CD4-positive, alpha-beta T cell (primary cell): ENCODE results near the gene FRMD5. TPM values are rescaled to one million over a fixed set of nuclear protein-coding genes. Genes with fewer than 3 reads are reported as not detected.

Experiments
- ATAC-seq: fragments of 200-7000 bp; cut with Tn5 transposase; one replicate; pipeline ENCODE4 v1.10.0; 2022; ENCODE audit warnings: mild to moderate bottlenecking; ENCODE audit not compliant: poor library complexity
- CTCF ChIA-PET: fragments of 350-600 bp; sonication (Branson Sonifier 250); formaldehyde crosslinking; loops from one replicate; lab custom pipeline; 2021; ENCODE audit warnings: antibody characterized with exemption, inconsistent platforms; lab: Charles Lee
- POLR2A ChIA-PET: fragments of 350-600 bp; sonication (Branson Sonifier 250); formaldehyde crosslinking; loops from one replicate; lab custom pipeline; 2021; ENCODE audit warnings: antibody characterized with exemption, inconsistent platforms; lab: Charles Lee
- DNase-seq, 14 experiments: peaks; one replicate each; pipeline ENCODE4 v3.0.0-alpha.2; 2013 to 2020; ENCODE audit warnings: mixed read lengths in 2 of 14
- H3K27ac ChIP-seq, 2 donors: one replicate each; pipeline versions ENCODE4 v1.5.1 to v1.7.0; 2013; ENCODE audit warnings: low read length in 2 of 2, low read depth in 1 of 2, mild to moderate bottlenecking in 1 of 2
- H3K27me3 ChIP-seq, 2 experiments: 1 replicate in 1 of 2; 2 replicates in 1 of 2; pipeline versions ENCODE4 v1.6.1 to v1.7.0; 2013; ENCODE audit warnings: low read length in 2 of 2, control low read depth in 1 of 2, mild to moderate bottlenecking in 1 of 2, moderate library complexity in 1 of 2; ENCODE audit not compliant: insufficient read depth in 2 of 2, control insufficient read depth in 1 of 2
- H3K36me3 ChIP-seq: one replicate; pipeline ENCODE4 v1.6.1; 2013; ENCODE audit warnings: low read length, control low read depth; ENCODE audit not compliant: insufficient read depth
- H3K4me1 ChIP-seq: one replicate; pipeline ENCODE4 v1.6.1; 2013; ENCODE audit warnings: low read length, control low read depth; ENCODE audit not compliant: insufficient read depth
- H3K4me3 ChIP-seq: one replicate; pipeline ENCODE4 v1.5.1; 2013; ENCODE audit warnings: mild to moderate bottlenecking, low read length, moderate library complexity
- H3K9me3 ChIP-seq, 2 experiments: 1 replicate in 1 of 2; 2 replicates in 1 of 2; pipeline versions ENCODE4 v1.6.1 to v1.7.0; 2013; ENCODE audit warnings: low read length in 2 of 2, mild to moderate bottlenecking in 2 of 2, control low read depth in 1 of 2, moderate library complexity in 1 of 2; ENCODE audit not compliant: control insufficient read depth in 1 of 2, insufficient read depth in 1 of 2
- H3K27ac Mint-ChIP-seq: one replicate; pipeline ENCODE4 v1.8.0; 2020; ENCODE audit warnings: mixed read lengths
- H3K27me3 Mint-ChIP-seq: one replicate; pipeline ENCODE4 v1.8.0; 2021; ENCODE audit warnings: mixed read lengths
- H3K36me3 Mint-ChIP-seq: one replicate; pipeline ENCODE4 v1.8.0; 2021; ENCODE audit warnings: low read depth, mixed read lengths
- H3K4me1 Mint-ChIP-seq: one replicate; pipeline ENCODE4 v1.8.0; 2021; ENCODE audit warnings: low read depth, mixed read lengths
- H3K4me3 Mint-ChIP-seq: one replicate; pipeline ENCODE4 v1.8.0; 2020; ENCODE audit warnings: mild to moderate bottlenecking, mixed read lengths
- H3K9me3 Mint-ChIP-seq: one replicate; pipeline ENCODE4 v1.8.0; 2020; ENCODE audit warnings: mixed read lengths
- intact Hi-C, 2 experiments: fragments of 100-400 bp; cut with DNase I in 1 of 2; cut with micrococcal nuclease in 1 of 2; formaldehyde crosslinking; loops; one replicate each; pipeline versions ENCODE4 v1.15.1 to v1.9.0; 2023 to 2025; cut with DNase I, micrococcal nuclease
- total RNA-seq, 174 experiments: library from RNA in 2 of 174; stranded (reverse) in 2 of 174; gene quantifications; one replicate each; pipeline ENCODE4 v1.2.3 and lab custom pipeline; 2021 to 2026
- TF ChIP-seq, protein P1 (sequence below): fragments of 200-600 bp; IDR thresholded peaks from one replicate; pipeline ENCODE4 v1.8.0; 2022; ENCODE audit warnings: antibody characterized with exemption, mild to moderate bottlenecking

Gene FRMD5
- total RNA-seq, 2 experiments from 2014 or later, result not detected

DNA sequence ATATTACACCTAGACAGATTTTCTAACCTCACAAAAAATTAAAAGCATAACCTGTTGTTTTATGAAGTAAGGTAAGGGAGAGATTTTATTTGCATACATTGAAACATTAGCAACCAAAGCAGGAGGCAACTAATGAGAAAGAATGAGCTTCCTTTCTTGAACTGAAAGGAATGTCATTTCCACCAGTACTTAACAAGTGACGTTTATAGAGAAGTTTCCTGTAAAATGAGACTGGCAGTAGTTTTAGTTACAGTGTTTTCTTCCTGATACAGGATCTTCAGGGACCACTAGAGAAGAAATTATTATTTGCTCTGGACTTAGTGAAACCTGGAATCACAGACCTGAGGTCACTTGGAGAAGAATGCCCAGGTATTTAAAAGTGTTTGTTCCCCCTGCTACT, 27.4 kb upstream of the FRMD5 start:
- POLR2A ChIA-PET, result no interaction called here
- ATAC-seq, result no peak
- CTCF ChIA-PET, result no interaction called here

DNA sequence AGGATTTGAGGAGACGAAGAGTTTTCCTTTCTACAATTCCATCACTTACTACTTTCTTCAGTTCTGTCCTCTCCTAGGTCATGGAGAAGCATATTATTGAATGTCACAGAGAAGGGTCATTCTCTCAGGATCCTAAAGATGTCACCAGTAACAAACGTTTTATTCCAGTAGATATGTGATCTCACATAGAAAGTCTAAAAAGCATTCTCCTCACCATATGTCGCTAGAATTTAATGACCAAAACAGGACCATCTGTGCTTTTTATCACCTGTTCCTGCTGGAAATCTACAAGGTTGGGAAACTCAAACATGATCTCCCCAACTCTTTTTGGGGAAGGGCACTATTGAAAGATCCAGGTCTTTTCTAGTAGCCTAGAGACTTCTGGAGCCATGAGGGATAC, 24.0 kb upstream of the FRMD5 start:
- TF ChIP-seq, protein P1, sequence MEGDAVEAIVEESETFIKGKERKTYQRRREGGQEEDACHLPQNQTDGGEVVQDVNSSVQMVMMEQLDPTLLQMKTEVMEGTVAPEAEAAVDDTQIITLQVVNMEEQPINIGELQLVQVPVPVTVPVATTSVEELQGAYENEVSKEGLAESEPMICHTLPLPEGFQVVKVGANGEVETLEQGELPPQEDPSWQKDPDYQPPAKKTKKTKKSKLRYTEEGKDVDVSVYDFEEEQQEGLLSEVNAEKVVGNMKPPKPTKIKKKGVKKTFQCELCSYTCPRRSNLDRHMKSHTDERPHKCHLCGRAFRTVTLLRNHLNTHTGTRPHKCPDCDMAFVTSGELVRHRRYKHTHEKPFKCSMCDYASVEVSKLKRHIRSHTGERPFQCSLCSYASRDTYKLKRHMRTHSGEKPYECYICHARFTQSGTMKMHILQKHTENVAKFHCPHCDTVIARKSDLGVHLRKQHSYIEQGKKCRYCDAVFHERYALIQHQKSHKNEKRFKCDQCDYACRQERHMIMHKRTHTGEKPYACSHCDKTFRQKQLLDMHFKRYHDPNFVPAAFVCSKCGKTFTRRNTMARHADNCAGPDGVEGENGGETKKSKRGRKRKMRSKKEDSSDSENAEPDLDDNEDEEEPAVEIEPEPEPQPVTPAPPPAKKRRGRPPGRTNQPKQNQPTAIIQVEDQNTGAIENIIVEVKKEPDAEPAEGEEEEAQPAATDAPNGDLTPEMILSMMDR, result no peak
- intact Hi-C loops, result loop anchor here (1.0 to 5.0 kb wide), 2 partner anchors 316 to 317 kb away; no protein-coding TSS in a partner anchor
- H3K27ac Mint-ChIP-seq, result no peak overlapping the region
- Histone ChIP-seq H3K9me3 (no peaks in the 10 kb centered on the region), H3K4me1 (no peaks in the 10 kb centered on the region), H3K36me3 (no peaks in the 10 kb centered on the region), H3K27ac (no peak overlapping the region), H3K27me3 (peaks cover 0 to 2% of the 10 kb centered on the region in 2 experiments), H3K4me3 (no peak overlapping the region)
- H3K9me3 Mint-ChIP-seq, result no peaks in the 10 kb centered on the region
- ChIA-PET CTCF (interaction anchor here (0.7 to 0.8 kb wide), 2 partner anchors 15 to 71 kb away, joined by 3 read pairs; no protein-coding TSS in a partner anchor), POLR2A (no interaction called here)
- H3K27me3 Mint-ChIP-seq, result peaks cover 26% of the 10 kb centered on the region
- no peaks in the 10 kb centered on the region for H3K36me3 Mint-ChIP-seq
- H3K4me3 Mint-ChIP-seq, result no peak overlapping the region
- DNase-seq (no peak), ATAC-seq (no peak)
- H3K4me1 Mint-ChIP-seq, result no peaks in the 10 kb centered on the region

More for the DNA sequence above, 27.4 kb upstream of the FRMD5 start:
- no peak overlapping the region for H3K4me3 ChIP-seq
- intact Hi-C loops, result loop anchor here in 1 of 2 experiments (5.0 kb wide), 1 partner anchor 280 kb away; no protein-coding TSS in a partner anchor
- no peak overlapping the region for H3K27ac Mint-ChIP-seq
- H3K4me1 Mint-ChIP-seq, result no peaks in the 10 kb centered on the region
- no peaks in the 10 kb centered on the region for H3K9me3 Mint-ChIP-seq
- no peak overlapping the region for H3K4me3 Mint-ChIP-seq
- H3K36me3 Mint-ChIP-seq, result no peaks in the 10 kb centered on the region
- no peak for DNase-seq
- H3K36me3 ChIP-seq, result no peaks in the 10 kb centered on the region
- TF ChIP-seq, protein P1, result no peak
- H3K4me1 ChIP-seq, result no peaks in the 10 kb centered on the region
- no peak overlapping the region for H3K27ac ChIP-seq
- H3K27me3 Mint-ChIP-seq, result peaks cover 23% of the 10 kb centered on the region
- H3K9me3 ChIP-seq, result no peaks in the 10 kb centered on the region
- H3K27me3 ChIP-seq, result no peaks in the 10 kb centered on the region

- Mint-ChIP-seq H3K27me3 (peaks cover 30% of the 10 kb centered on the region), H3K9me3 (no peaks in the 10 kb centered on the region), H3K4me3 (no peak overlapping the region), H3K27ac (no peak overlapping the region), H3K4me1 (no peaks in the 10 kb centered on the region), H3K36me3 (no peaks in the 10 kb centered on the region)
- ATAC-seq (no peak), DNase-seq (no peak)
- CTCF ChIA-PET, result no interaction called here
- Histone ChIP-seq H3K4me1 (no peaks in the 10 kb centered on the region), H3K4me3 (no peak overlapping the region), H3K27me3 (peaks cover 0 to 2% of the 10 kb centered on the region in 2 experiments), H3K9me3 (no peaks in the 10 kb centered on the region), H3K36me3 (no peaks in the 10 kb centered on the region), H3K27ac (no peak overlapping the region)
- TF ChIP-seq, protein P1, result no peak
- POLR2A ChIA-PET, result no interaction called here
- intact Hi-C loops, result loop anchor here in 1 of 2 experiments (5.0 kb wide), 1 partner anchor 315 kb away; no protein-coding TSS in a partner anchor
These were observed 21.9 kb upstream of the FRMD5 start for GRCh38 chr15:44216958-44217357.
